T-helper 17 cell (primary cell): ENCODE measurements around the gene EIF5. TPM values are rescaled to one million over a fixed set of nuclear protein-coding genes. Genes with fewer than 3 reads are reported as not detected.

Source experiments
- ATAC-seq: fragments of 150-1000 bp; cut with Tn5 transposase; 2 replicates; pipeline ENCODE4 v1.10.0; 2021; ENCODE audit warnings: mild to moderate bottlenecking, moderate library complexity
- DNase-seq, 3 donors: peaks; one replicate each; pipeline versions ENCODE4 v3.0.0 to v3.0.0-alpha.2; 2020 to 2021
- H3K9me3 ChIP-seq: one replicate; pipeline ENCODE4 v1.7.0; 2013; ENCODE audit warnings: low read length, mild to moderate bottlenecking; ENCODE audit not compliant: control insufficient read depth, poor library complexity, severe bottlenecking
- H3K27ac Mint-ChIP-seq: one replicate; pipeline ENCODE4 v1.8.0; 2022; ENCODE audit warnings: mild to moderate bottlenecking, moderate library complexity, mixed read lengths
- H3K27me3 Mint-ChIP-seq: one replicate; pipeline ENCODE4 v1.8.0; 2022; ENCODE audit warnings: mixed read lengths
- H3K36me3 Mint-ChIP-seq: one replicate; pipeline ENCODE4 v1.8.0; 2022; ENCODE audit warnings: low read depth, mixed read lengths
- H3K4me1 Mint-ChIP-seq: one replicate; pipeline ENCODE4 v1.8.0; 2022; ENCODE audit warnings: mild to moderate bottlenecking, mixed read lengths
- H3K4me3 Mint-ChIP-seq: one replicate; pipeline ENCODE4 v1.8.0; 2022; ENCODE audit warnings: mild to moderate bottlenecking, moderate library complexity, mixed read lengths
- total RNA-seq, 4 donors: library from RNA in 2 of 4; stranded (reverse) in 2 of 4; gene quantifications; one replicate each; pipeline ENCODE4 v1.2.3 and lab custom pipeline; 2022 to 2026

The EIF5 gene
- total RNA-seq, 2 donors from 2014 or later, result 649 to 800 TPM

DNA sequence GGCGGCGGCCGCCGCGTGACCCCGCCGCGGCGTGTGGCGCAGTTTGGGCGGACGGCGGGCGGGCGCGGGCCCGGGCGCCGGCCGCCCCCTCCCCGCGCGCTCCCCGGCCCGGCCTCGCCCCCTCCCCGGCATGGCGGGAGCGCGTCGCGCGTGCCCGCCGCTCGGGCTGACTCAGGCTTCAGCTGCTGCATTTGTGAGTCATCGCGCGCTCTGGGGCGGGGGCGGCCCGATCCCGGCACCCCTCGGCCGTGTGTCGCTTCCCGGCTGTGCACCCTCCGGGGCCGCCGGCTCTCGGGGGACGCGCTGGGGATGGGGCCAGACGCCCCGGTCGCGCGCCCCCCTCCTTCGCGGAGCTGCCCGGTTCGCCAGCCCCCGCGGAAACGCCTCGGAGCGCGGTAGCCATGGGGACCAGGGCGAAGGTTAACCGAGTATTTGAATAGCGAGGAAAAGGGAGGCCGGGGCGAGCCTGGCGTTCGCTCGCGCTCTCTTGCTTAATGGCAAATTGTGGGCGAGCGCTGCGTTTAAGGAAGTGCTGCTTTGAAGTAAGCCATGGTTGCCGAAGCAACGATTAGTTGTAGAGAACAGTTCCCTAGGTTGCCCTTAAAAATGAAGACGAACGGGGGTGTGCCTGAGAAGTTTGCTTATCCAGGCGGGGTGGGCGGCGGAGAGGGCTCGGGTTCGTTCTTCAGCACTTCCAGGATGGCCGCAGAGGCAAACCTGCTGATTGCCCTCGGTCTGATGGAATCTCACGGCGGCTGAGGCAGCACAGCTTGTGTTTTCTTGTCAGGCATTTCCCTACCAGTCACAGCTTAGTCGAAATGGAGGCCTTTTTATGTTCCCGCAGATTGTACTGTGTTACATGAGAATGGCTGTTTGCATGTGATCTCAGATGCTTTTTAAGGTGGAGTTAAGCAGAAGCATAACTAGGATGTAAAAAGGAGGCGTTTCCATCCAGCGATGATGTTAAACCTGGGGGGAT lies 896 bp downstream of the EIF5 start:
- Mint-ChIP-seq H3K4me3 (peak overlapping the region; percentile 89), H3K27ac (peak overlapping the region; percentile 94), H3K36me3 (peaks cover 11% of the 10 kb centered on the region), H3K4me1 (peaks cover 28% of the 10 kb centered on the region), H3K27me3 (no peaks in the 10 kb centered on the region)
- DNase-seq, result peak; percentile 42 to 66 (median 52)
- H3K9me3 ChIP-seq, result no peaks in the 10 kb centered on the region
- ATAC-seq, result peak; percentile 29

DNA sequence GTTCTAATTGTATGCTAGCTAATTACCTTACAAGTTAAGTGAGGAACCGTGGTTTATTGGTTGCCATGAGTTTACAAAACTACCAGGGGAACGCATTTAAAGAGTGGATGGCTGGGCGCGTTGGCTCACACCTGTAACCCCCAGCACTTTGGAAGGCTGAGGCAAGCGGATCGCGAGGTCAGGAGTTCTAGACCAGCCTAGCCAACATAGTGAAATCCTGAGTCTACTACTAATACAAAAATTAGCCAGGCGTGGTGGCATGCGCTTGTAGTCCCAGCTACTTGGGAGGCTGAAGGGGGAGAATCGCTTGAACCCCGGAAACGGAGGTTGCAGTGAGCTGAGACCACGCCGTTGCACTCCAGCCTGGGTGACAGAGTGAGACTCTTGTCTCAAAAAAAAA lies 2.2 kb downstream of the EIF5 start:
- no peaks in the 10 kb centered on the region for H3K27me3 Mint-ChIP-seq
- H3K4me1 Mint-ChIP-seq, result peaks cover 32% of the 10 kb centered on the region
- H3K27ac Mint-ChIP-seq, result peak overlapping the region; percentile 94
- ATAC-seq (no peak), DNase-seq (no peak)
- peaks cover 15% of the 10 kb centered on the region for H3K36me3 Mint-ChIP-seq
- no peaks in the 10 kb centered on the region for H3K9me3 ChIP-seq
- H3K4me3 Mint-ChIP-seq, result peak overlapping the region; percentile 89

DNA sequence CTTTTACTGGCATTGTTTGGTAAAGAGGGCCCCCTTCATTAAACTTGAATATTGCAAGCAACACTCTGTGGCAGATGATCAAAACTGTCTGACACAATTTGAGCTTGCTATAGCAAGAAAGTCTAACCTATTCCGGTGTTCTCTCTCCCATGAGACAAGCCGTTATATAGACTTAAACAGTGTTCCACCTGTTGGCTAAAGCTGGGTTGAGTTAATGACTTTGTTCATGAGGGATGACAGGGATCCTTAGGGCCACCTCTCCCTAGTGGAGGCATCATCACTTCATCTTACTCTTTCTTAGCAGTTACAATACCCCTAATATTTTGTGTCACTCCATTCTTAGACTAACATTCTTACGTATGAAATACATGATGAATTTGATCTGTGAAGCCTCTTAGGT lies 3.8 kb downstream of the EIF5 start:
- Mint-ChIP-seq H3K36me3 (peaks cover 17% of the 10 kb centered on the region), H3K27ac (peak overlapping the region; percentile 94), H3K4me1 (peaks cover 29% of the 10 kb centered on the region), H3K27me3 (no peaks in the 10 kb centered on the region), H3K4me3 (peak overlapping the region; percentile 82)
- ATAC-seq, result no peak
- H3K9me3 ChIP-seq, result no peaks in the 10 kb centered on the region
- DNase-seq, result no peak

DNA sequence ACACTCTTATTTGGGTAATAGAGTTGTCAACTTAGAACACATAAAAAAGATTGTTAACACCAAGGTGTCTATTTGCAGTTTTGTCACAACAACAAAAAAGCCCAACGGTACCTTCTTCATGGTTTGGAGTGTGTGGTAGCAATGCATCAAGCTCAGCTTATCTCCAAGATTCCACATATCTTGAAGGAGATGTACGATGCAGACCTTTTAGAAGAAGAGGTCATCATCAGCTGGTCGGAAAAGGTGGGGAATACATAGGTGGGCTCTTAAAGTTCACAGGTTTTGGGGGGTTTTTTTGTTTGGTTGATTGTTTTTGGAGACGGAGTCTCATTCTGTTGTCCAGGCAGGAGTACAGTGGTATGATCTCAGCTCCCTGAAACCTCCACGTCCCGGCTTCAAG lies 5.5 kb downstream of the EIF5 start:
- Mint-ChIP-seq H3K27me3 (no peaks in the 10 kb centered on the region), H3K27ac (peak overlapping the region; percentile 94), H3K36me3 (peaks cover 17% of the 10 kb centered on the region), H3K4me1 (peaks cover 29% of the 10 kb centered on the region), H3K4me3 (peak overlapping the region; percentile 43)
- no peaks in the 10 kb centered on the region for H3K9me3 ChIP-seq
- DNase-seq (no peak), ATAC-seq (no peak)

DNA sequence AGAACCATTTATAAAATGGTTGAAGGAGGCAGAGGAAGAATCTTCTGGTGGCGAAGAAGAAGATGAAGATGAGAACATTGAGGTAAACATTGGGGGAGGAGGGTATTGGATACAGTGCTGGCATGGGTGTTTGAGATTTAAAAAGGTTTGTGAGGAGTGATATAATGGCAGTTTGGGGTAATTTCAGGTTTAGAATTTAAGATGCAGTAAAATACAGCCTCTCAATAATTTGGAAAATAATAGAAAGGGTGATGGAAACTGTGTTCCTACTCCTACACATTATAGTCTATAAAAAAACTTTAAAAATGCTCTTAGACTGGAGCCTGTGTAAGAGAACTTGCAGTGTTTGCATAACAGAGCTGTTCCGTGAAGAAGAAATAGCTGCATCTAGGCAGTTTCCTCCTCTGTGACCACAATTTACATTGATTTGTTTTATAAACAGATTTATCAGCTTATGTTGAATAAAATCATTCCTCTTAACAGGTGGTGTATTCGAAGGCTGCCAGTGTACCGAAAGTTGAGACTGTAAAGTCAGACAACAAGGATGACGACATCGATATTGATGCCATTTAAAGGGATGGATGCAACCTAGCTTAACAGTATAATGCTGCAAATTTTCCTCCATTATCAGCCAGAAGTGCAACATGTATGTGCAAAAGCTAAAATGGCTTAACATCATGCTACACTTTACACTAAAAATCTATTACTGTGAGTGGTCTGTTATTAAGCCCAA lies 6.6 kb downstream of the EIF5 start:
- peaks cover 24% of the 10 kb centered on the region for H3K4me1 Mint-ChIP-seq

DNA sequence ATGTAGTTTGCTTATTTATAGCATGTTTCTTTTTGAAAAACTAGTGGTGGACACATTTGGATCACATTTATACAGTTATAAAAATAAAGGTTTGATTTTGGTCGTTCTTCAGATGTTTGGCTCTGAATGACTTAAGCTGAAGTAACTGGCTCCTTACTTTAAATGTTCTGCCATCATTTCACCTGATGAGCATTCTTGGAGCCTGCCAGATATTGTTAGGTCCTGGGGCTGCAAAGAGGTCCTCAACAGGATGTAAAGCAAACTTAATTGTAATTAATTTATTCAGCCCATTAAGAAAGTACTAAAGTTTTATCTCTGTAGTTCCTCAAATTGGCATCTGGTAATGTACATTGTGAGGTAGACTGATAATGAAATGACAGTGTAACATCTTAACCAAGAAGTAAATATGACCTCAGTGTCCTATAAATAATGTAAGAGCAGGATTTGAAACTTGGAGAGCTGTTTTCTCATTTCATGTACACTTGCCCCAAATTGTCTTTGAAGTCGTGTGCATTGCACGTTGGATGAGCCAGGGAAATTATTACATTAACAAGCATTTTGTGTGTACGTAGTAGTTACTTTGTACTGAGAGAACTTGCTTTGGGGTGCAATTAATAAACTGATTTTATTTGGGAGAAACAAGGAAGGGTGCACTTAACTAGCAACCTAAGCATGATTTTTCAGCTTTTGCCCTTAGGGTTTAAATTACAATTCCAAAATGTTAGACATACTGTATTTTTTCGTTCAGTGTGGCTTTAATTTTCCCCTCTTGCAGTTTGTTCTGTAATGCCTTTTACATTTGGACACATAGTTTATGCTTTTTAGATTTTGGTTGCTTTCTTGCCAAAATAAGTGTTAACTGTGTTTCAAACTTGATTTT lies 7.5 kb downstream of the EIF5 start:
- H3K4me3 Mint-ChIP-seq, result peak overlapping the region; percentile 55
- DNase-seq (no peak), ATAC-seq (no peak)
- peak overlapping the region; percentile 94 for H3K27ac Mint-ChIP-seq
- H3K4me1 Mint-ChIP-seq, result peaks cover 17% of the 10 kb centered on the region
- H3K9me3 ChIP-seq, result no peaks in the 10 kb centered on the region
- H3K27me3 Mint-ChIP-seq, result no peaks in the 10 kb centered on the region
- H3K36me3 Mint-ChIP-seq, result peaks cover 17% of the 10 kb centered on the region

More for the DNA sequence above, 6.6 kb downstream of the EIF5 start:
- no peaks in the 10 kb centered on the region for H3K9me3 ChIP-seq
- DNase-seq (no peak), ATAC-seq (no peak)
- peak overlapping the region; percentile 47 for H3K4me3 Mint-ChIP-seq
- H3K27me3 Mint-ChIP-seq, result no peaks in the 10 kb centered on the region
- H3K27ac Mint-ChIP-seq, result peak overlapping the region; percentile 94
- H3K36me3 Mint-ChIP-seq, result peaks cover 17% of the 10 kb centered on the region

DNA sequence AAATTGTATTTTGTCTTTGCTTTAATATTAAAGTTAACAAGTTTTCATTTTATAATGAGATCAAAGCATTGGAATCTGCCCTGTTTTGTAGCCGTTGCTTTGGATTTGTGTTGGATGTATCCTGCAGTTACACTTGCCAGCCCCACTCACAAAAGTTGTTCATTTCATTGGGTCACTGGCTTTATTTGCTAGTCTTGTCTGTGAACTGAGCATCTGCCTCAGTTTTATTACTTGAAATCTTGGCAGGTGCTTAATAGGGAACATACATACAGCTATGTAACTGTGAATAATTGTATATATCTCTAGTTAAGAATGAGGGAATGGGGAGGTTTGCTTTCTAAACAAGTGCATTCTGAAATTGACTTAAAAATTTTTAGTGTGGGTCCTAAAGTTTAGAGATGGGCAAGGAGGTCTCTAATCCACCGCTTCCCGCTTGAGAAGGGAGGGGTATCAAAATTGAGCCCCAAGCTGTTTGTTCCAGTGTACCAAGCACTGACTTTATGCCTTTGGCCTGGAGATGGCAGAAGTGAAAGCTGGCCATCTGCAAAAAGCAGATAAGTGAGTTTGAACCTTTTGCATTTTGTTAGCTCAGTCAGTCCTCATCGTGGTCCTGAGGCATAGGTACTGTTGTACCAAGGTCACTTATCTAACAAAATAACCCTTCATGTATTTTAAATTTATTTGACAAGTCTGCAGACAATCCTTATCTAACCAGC lies 9.3 kb downstream of the EIF5 start:
- H3K27ac Mint-ChIP-seq, result peak overlapping the region; percentile 88
- no peaks in the 10 kb centered on the region for H3K9me3 ChIP-seq
- peaks cover 13% of the 10 kb centered on the region for H3K36me3 Mint-ChIP-seq
- peak overlapping the region; percentile 25 for H3K4me3 Mint-ChIP-seq
- peaks cover 14% of the 10 kb centered on the region for H3K4me1 Mint-ChIP-seq
- H3K27me3 Mint-ChIP-seq, result no peaks in the 10 kb centered on the region
- ATAC-seq (peak; percentile 1), DNase-seq (no peak)

DNA sequence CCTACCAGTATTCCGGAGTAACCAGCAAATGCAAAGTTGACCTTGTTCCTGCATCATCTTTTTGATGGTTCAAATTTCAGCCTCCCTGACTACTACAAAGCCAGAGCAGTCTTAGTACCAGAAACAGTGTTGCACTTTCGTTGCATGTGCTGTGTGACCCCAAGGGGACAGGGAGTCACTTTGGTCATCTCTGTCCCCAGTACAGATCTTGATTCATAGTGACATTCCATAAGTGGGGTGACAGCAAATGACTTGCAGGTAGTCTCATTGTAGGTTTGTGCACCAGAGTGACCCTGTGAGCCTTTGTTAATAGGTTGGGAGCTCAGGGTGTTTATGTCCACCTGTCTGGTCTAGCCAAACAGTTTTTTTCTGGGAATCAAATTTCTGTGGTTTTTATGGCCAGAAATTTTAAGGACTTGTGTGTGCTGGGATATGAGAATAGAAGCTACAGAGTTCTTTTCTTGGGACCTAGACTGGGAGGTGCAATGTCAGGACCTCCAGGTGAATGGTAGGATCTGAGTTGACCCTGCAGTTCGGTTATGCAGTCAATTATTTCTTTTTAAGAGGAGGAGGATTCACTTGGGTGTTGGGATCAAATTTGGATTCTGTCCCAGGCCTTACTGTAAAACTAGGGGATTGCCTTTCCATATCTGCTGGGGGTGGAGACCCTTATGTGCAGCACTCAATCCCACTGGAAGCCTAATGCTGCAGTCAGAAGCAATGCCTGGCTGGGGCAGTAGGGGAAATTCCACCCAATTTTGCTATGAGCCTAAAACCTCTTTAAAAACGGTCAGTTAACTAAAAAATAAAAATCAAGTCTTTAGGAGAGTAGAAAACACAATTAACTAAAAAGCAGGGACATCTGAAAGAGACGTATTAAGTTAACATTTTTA lies 10.1 kb downstream of the EIF5 start:
- Mint-ChIP-seq H3K4me3 (peak overlapping the region; percentile 68), H3K27ac (peak overlapping the region; percentile 88), H3K4me1 (peaks cover 10% of the 10 kb centered on the region), H3K27me3 (no peaks in the 10 kb centered on the region), H3K36me3 (peaks cover 9% of the 10 kb centered on the region)
- H3K9me3 ChIP-seq, result no peaks in the 10 kb centered on the region
- DNase-seq (no peak), ATAC-seq (peak; percentile 5)

DNA sequence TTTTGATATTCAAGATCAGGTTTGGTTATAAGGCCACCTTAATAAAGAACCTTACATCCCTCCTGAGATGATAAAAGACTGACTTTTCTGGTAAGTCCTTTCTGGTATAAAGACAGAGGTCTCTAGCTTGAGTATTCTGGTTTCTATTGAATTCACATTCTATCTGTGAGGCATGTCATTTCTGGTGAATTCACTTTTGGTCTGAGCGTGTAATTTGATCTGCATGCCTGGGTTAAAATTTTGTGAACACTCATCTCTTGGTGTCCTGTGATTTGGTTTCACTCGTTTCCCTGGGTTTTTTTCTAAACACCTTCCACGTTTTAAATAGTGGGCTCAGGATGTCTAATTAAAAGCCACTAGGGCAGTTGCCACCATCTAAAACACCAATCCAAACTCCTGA lies 12.2 kb downstream of the EIF5 start:
- H3K27ac Mint-ChIP-seq, result peak overlapping the region; percentile 88

DNA sequence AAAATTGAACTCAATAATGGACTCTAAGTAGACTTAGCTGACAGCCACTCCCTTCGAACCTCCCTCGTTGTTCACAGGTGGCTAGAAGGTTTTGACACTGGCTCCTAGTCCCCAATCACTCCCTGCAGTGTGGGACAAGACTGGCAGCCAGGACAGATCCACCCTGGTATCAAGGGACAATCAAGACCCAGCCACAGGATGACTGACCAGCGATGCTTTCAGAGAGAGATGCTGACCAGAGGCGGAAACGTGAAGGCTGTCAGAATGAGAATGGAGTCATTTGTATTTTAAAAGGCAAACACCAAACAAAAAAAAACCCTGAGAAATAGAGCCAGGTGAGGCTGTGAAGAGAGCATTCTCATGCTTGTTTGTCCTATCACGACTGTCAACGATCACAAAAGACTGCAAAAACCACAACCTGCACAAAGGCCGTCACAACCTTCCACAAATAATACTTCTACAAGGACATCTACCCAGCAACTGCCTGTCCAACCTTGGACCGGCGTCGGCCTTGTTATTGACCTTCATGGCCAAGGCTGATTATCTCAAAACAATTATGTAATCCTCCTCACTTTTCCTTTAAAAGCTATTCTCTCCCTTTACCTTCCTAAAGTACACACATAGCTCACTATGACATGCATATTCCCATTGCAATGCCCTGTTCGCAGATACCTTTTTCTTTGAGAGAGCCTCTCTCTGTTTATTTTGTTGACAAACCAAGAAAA lies 13.2 kb downstream of the EIF5 start:
- peaks cover 2% of the 10 kb centered on the region for H3K27me3 Mint-ChIP-seq
- peak; percentile 8 for ATAC-seq
- peaks cover 6% of the 10 kb centered on the region for H3K36me3 Mint-ChIP-seq
- no peaks in the 10 kb centered on the region for H3K9me3 ChIP-seq
- no peak for DNase-seq
- peak overlapping the region; percentile 7 for H3K4me3 Mint-ChIP-seq
- peaks cover 2% of the 10 kb centered on the region for H3K4me1 Mint-ChIP-seq
- peak overlapping the region; percentile 88 for H3K27ac Mint-ChIP-seq

More for the DNA sequence above, 12.2 kb downstream of the EIF5 start:
- DNase-seq, result no peak
- peak overlapping the region; percentile 68 for H3K4me3 Mint-ChIP-seq
- peaks cover 2% of the 10 kb centered on the region for H3K4me1 Mint-ChIP-seq
- no peaks in the 10 kb centered on the region for H3K27me3 Mint-ChIP-seq
- H3K36me3 Mint-ChIP-seq, result peaks cover 2% of the 10 kb centered on the region
- H3K9me3 ChIP-seq, result no peaks in the 10 kb centered on the region
- ATAC-seq, result no peak

DNA sequence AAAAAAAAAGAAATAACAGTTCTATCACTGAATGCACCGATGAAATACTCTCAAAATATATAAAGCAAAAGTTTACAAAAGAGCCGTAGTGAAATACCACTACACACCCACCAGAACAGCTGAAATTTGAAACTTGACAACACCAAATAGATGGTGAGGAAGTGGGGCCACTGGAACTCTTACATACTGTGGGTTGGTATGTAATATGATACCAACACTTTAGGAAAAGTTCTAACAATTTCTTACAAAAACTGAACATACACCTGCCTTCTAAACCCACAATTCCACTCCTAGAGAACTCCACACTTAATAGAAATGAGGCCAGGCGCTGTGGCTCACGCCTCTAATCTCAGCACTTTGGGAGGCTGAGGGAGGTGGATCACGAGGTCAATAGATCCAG lies 14.1 kb downstream of the EIF5 start:
- DNase-seq, result no peak
- H3K27me3 Mint-ChIP-seq, result peaks cover 8% of the 10 kb centered on the region

More for the DNA sequence above, 14.1 kb downstream of the EIF5 start:
- H3K27ac Mint-ChIP-seq, result peak overlapping the region; percentile 88
- H3K9me3 ChIP-seq, result no peaks in the 10 kb centered on the region
- H3K36me3 Mint-ChIP-seq, result peaks cover 5% of the 10 kb centered on the region
- ATAC-seq, result no peak
- H3K4me3 Mint-ChIP-seq, result no peak overlapping the region
- H3K4me1 Mint-ChIP-seq, result peaks cover 2% of the 10 kb centered on the region
